Esophagus muscularis mucosa (tissue), 4 donors: ENCODE data around the gene OBSCN. TPM values are rescaled to one million over a fixed set of nuclear protein-coding genes. Genes with fewer than 3 reads are reported as not detected.

ENCODE experiments used
- DNase-seq: peaks from one replicate; pipeline ENCODE4 v3.0.0-alpha.2; 2017; ENCODE audit errors: extremely low spot score
- H3K27ac ChIP-seq, 4 donors: fragments of 200-600 bp; sonication (generic); replicated peaks in 1 of 4; 1 replicate in 3 of 4; 2 replicates in 1 of 4; pipeline ENCODE4 v1.5.1; 2016 to 2019; ENCODE audit warnings: mild to moderate bottlenecking in 1 of 4
- H3K27me3 ChIP-seq, 4 donors: fragments of 200-600 bp; sonication (generic); one replicate each; pipeline versions ENCODE4 v1.5.1 to v1.6.0; 2016 to 2019
- H3K36me3 ChIP-seq, 4 donors: fragments of 200-600 bp; sonication (generic); one replicate each; pipeline ENCODE4 v1.5.1; 2016 to 2019
- H3K4me1 ChIP-seq, 4 donors: fragments of 200-600 bp; sonication (generic); one replicate each; pipeline ENCODE4 v1.5.1; 2016 to 2019
- H3K4me3 ChIP-seq, 4 donors: fragments of 200-600 bp; sonication (generic); 1 replicate in 2 of 4; 2 replicates in 2 of 4; pipeline ENCODE4 v1.5.1; 2016 to 2019; ENCODE audit warnings: mild to moderate bottlenecking in 4 of 4, moderate library complexity in 1 of 4
- H3K9me3 ChIP-seq, 4 donors: fragments of 200-600 bp; sonication (generic); 1 replicate in 3 of 4; 2 replicates in 1 of 4; pipeline ENCODE4 v1.5.1; 2016 to 2019
- EP300 ChIP-seq: sonication (generic); formaldehyde crosslinking; IDR thresholded peaks from one replicate; pipeline ENCODE4 v1.6.1; 2017; ENCODE audit warnings: antibody characterized with exemption
- POLR2A ChIP-seq: fragments of 450-650 bp; IDR thresholded peaks from one replicate; pipeline ENCODE4 v1.6.1; 2017; ENCODE audit warnings: antibody characterized with exemption, moderate library complexity, mild to moderate bottlenecking, low read depth
- POLR2AphosphoS5 ChIP-seq, 2 donors: sonication (generic); formaldehyde crosslinking; IDR thresholded peaks; one replicate each; pipeline ENCODE4 v1.6.1; 2017; ENCODE audit warnings: antibody characterized with exemption in 2 of 2
- WGBS: methylation state at CpG from one replicate; pipeline ENCODE4 v1.1.5; 2018; 5-methylcytosine and 5-hydroxymethylcytosine counted together
- intact Hi-C: fragments of 100-400 bp; cut with DNase I; formaldehyde crosslinking; loops from one replicate; pipeline ENCODE4 v1.15.1; 2023
- total RNA-seq, 4 donors: library from RNA; depleted of rRNA; stranded (reverse); fragments of >200 nt; gene quantifications; one replicate each; pipeline versions ENCODE4 v1.1.0 to v1.2.1, GENCODE V29; 2016
- TF ChIP-seq, protein P1 (sequence below), 3 experiments: fragments of 200-600 bp in 2 of 3; fragments of 450-650 bp in 1 of 3; sonication (generic) in 2 of 3; IDR thresholded peaks; one replicate each; pipeline ENCODE4 v1.5.1; 2017 to 2019; ENCODE audit warnings: antibody characterized with exemption in 3 of 3, mild to moderate bottlenecking in 2 of 3, moderate library complexity in 1 of 3

Gene OBSCN
- total RNA-seq, 4 donors from 2014 or later, result 12.6 to 31.4 (median 17.8) TPM

DNA sequence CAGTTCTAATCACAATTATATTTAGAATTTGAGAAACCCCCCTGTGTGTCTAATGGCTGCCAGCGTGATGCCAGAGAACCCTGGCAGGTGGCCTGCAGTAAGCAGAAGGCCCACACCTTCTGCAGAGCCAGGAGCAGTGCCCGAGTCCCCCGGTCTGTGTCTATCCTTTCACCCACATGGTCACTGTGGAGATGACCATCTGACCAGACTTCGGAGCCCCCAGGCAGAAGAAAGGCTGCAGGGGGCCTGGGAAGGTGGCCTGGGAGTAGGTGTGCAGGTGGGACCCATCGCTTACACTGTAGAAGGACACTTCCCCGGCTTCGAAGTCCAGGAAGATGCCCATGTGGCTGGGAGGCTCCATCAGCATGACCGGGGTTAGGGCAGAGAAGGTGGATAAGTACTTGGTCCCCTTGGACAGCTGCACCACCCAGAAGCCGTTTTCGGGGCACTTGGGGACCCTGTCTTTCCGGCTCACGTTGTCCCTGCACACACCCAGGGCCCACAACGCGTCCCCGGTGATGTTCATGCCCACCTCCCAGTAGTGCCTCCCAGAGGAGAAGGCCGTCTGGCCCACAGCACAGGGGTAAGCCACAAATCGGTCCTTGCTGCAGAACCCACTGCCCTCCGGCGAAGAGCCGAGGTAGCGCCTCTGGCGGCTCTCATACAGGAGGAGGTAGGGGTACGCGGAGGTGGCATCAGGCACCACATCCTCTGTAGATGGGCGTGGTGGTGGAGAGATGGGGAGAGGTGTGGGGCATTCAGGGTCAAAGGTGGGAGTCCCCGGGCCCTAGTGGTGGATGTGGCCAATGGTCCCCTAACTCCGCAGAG, 200.4 kb downstream of the OBSCN start:
- intact Hi-C loops, result loop anchor here (5.0 to 10.0 kb wide), 3 partner anchors 79 to 276 kb away; partner anchors contain the start of gene RNF187
- Histone ChIP-seq H3K27ac (peak overlapping the region in 3 of 4 donors; percentile 8 to 91 (median 88)), H3K4me1 (peaks cover 29 to 60% (median 50%) of the 10 kb centered on the region in 4 donors), H3K36me3 (peaks cover 0 to 18% (median 0%) of the 10 kb centered on the region in 4 donors), H3K9me3 (no peaks in the 10 kb centered on the region), H3K4me3 (peak overlapping the region; percentile 87 to 99 (median 92)), H3K27me3 (no peaks in the 10 kb centered on the region)
- DNase-seq, result no peak
- WGBS, result 95% methylated on average over 26 of the region's 27 CpGs
- no peak for TF ChIP-seq POLR2AphosphoS5 (IDR thresholded peaks at IDR 0.05)
- no peak for TF ChIP-seq EP300
- no peak for TF ChIP-seq POLR2A
- TF ChIP-seq, protein P1, sequence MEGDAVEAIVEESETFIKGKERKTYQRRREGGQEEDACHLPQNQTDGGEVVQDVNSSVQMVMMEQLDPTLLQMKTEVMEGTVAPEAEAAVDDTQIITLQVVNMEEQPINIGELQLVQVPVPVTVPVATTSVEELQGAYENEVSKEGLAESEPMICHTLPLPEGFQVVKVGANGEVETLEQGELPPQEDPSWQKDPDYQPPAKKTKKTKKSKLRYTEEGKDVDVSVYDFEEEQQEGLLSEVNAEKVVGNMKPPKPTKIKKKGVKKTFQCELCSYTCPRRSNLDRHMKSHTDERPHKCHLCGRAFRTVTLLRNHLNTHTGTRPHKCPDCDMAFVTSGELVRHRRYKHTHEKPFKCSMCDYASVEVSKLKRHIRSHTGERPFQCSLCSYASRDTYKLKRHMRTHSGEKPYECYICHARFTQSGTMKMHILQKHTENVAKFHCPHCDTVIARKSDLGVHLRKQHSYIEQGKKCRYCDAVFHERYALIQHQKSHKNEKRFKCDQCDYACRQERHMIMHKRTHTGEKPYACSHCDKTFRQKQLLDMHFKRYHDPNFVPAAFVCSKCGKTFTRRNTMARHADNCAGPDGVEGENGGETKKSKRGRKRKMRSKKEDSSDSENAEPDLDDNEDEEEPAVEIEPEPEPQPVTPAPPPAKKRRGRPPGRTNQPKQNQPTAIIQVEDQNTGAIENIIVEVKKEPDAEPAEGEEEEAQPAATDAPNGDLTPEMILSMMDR (IDR thresholded peaks at IDR 0.05), result no peak

DNA sequence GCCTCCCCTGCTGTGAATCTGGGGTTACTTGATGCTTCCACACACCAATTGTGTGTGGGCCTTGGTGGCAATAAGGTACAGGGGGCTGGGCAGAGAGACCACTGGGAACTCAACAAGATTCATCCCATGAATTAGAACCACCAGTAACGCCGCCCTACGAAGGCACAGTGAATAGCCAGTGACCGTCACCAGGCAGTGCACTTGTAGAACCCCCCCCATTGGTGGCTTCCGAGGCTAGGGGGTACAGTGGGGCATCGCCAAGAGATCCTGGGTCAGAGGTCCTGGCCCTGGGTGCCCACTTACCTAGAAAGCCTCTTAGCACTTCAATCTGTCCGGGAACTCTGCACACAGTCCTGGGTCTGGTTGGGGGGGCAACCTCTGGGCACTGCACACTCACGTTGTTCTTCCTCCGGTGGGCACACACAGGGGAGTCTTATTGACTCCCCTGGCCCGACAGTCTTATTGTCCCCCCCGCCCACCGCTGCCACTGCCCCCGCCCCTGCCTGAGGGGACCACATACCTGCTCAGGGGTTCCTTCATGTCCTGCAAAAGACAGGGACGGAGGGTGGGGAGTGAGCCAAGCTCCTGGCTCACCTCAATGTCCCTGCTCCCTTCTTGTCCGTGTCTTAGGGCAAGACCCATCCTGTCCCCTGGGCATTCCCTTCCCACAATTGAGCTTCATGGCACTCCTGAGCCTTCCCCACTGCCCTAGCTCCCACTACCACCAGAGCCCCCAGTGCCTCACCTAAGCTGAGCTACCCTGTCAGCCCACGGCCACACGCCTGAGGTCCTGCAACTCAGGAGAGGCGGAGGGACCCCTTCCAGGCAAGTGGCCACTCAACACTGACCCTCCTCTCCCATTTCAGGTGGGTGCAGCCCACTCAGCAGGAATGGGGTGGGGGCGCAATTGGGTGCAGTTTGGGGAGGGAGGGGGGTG, 201.3 kb downstream of the OBSCN start:
- no peak overlapping the region for H3K4me3 ChIP-seq
- intact Hi-C loops, result loop anchor here (5.0 to 10.0 kb wide), 3 partner anchors 78 to 277 kb away; partner anchors contain the start of gene RNF187
- H3K36me3 ChIP-seq, result peaks cover 0 to 12% (median 0%) of the 10 kb centered on the region in 4 donors
- no peaks in the 10 kb centered on the region for H3K9me3 ChIP-seq
- DNase-seq, result no peak
- peak overlapping the region in 3 of 4 donors; percentile 33 to 46 (median 40) for H3K27ac ChIP-seq
- no peaks in the 10 kb centered on the region for H3K27me3 ChIP-seq
- TF ChIP-seq POLR2A (no peak), EP300 (no peak), POLR2AphosphoS5 (IDR thresholded peaks at IDR 0.05) (no peak)
- TF ChIP-seq, protein P1 (IDR thresholded peaks at IDR 0.05), result no peak
- WGBS, result 91% methylated on average over 11 of the region's 19 CpGs
- H3K4me1 ChIP-seq, result peaks cover 27 to 51% (median 41%) of the 10 kb centered on the region in 4 donors

DNA sequence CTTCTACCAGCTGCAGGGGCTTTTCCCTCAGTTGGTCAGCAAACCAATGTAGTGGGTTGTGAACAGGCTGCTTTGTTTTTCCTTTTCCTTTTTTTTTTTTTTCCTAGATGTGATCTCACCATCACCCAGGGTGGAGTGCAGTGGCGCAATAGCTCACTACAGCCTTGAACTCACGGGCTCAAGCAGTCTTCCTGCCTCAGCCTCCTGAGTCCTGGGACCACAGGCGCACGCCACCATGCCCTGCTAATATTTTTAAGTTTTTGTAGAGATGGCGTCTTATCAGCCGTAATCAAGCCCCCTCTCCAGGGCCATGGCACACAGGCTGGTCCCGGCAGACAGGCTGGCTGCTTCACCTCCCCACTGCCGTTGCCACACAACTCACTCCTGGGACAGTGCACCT, 202.2 kb downstream of the OBSCN start:
- Histone ChIP-seq H3K27me3 (peaks cover 0 to 9% (median 2%) of the 10 kb centered on the region in 4 donors), H3K36me3 (peaks cover 0 to 11% (median 0%) of the 10 kb centered on the region in 4 donors), H3K9me3 (no peaks in the 10 kb centered on the region), H3K27ac (peak overlapping the region in 3 of 4 donors; percentile 33 to 46 (median 40)), H3K4me1 (peaks cover 18 to 45% (median 33%) of the 10 kb centered on the region in 4 donors), H3K4me3 (no peak overlapping the region)
- no peak for DNase-seq
- WGBS, result 86% methylated on average over 8 of the region's 8 CpGs
- intact Hi-C loops, result no loop called here
- TF ChIP-seq, protein P1 (IDR thresholded peaks at IDR 0.05), result no peak
- no peak for TF ChIP-seq POLR2A

DNA sequence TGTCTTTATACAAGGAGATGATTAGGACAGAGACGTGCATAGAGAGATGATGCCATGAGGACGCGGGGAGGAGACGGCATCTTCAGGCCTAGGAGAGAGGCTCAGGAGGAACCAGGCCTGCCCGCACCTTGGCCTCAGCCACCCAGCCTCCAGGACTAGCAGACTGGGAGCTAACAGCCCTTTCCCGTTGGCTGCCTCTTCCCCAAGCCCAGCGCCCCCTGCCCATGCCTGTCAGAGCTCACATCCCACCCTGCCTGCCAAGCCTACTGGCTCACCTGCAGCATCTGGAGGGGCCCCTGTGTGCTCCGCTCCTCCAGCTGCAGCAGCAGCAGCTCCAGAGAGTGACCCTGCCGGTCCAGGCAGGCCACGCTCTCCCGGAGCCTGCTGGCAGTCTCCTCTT, 202.8 kb downstream of the OBSCN start:
- 93% methylated on average over 11 of the region's 11 CpGs for WGBS
- H3K27me3 ChIP-seq, result peaks cover 0 to 15% (median 6%) of the 10 kb centered on the region in 4 donors
- DNase-seq, result no peak
- no peak overlapping the region for H3K4me3 ChIP-seq
- no peaks in the 10 kb centered on the region for H3K9me3 ChIP-seq
- no peak for TF ChIP-seq POLR2A
- H3K36me3 ChIP-seq, result peaks cover 0 to 11% (median 0%) of the 10 kb centered on the region in 4 donors
- intact Hi-C loops, result no loop called here
- H3K4me1 ChIP-seq, result peaks cover 12 to 45% (median 27%) of the 10 kb centered on the region in 4 donors
- H3K27ac ChIP-seq, result no peak overlapping the region

DNA sequence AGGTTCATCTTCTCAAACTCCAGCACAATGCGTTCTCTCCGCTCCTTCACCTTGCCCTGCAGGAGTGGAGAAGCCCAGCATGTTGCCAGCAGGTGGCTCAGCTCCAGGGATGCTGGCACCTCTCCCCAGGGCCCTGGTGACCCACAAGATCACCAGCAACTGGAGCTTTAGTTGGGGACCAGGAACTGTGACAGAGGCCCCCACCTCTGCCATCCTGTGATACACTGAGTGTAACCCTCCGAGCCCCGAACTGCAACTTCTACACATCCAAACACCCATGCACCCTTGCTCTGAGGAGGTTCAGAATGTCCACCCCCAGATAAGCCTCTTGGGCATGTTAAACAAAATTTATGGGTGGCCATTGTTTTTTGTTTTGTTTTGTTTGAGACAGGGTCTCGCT, 203.3 kb downstream of the OBSCN start:
- DNase-seq, result no peak
- 94% methylated on average over 5 of the region's 5 CpGs for WGBS
- H3K9me3 ChIP-seq, result no peaks in the 10 kb centered on the region
- peaks cover 0 to 20% (median 11%) of the 10 kb centered on the region in 4 donors for H3K27me3 ChIP-seq
- TF ChIP-seq POLR2AphosphoS5 (IDR thresholded peaks at IDR 0.05), result no peak
- TF ChIP-seq, protein P1 (IDR thresholded peaks at IDR 0.05), result no peak
- TF ChIP-seq POLR2A, result no peak
- TF ChIP-seq EP300, result no peak
- H3K4me3 ChIP-seq, result no peak overlapping the region
- intact Hi-C loops, result no loop called here
- H3K27ac ChIP-seq, result no peak overlapping the region
- peaks cover 0 to 11% (median 0%) of the 10 kb centered on the region in 4 donors for H3K36me3 ChIP-seq
- peaks cover 14 to 45% (median 28%) of the 10 kb centered on the region in 4 donors for H3K4me1 ChIP-seq
